ENCODE results near the gene MED31.
"Not testable (repeated sequence)": the region's sequence is repeated elsewhere in the genome, so short reads cannot be mapped to it uniquely, and the experiment has no call there.

The MED31 gene

DNA sequence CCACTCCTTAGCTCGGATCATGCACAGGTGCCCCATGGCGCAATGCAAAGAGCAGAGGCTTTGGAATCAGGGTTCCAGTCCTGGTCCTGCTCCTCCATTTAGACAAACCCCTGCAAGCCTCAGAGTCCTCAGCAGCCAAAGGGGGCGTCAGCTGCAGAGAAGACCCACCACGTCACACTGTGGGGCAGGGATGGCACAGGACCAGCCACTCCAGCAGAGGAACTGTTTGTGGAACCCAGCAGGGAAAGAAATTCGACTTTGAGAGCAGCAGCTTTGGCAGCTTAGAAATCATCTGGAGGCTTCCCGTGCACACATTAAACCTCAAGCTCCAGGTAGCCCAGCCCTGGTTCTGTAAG is 25.4 kb upstream of the MED31 start:
- DNase-seq, result no peak

DNA sequence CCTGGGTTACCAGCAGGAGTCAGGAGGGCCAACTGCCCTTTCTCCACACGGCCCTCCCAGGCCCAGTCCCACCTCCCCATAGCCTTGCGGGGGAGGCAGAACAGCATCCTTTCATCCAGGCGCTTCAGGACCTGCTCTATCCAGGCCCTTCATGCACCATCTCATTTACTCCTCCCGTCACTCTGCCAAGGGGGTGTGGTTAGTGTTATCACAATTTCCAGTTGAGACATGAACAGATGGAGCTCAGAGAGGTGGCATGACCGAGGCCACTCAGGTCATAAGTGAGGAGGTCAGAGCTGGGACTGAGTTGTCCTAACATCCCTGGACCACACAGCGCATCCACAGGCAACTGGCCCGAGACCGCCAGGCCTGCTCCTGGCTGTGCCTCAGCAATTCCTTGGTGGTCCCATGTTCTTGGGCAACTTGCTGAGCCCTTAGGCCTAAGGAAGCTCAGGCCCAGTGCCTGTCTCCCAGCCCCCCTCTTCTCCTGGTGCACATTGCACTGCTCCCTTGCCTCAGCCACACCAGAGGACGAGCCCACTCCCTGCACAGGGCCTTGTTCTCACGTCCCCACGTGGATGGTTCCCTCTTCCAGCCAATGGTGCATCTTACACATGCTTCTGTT is 23.9 kb upstream of the MED31 start:
- no peak for DNase-seq

DNA sequence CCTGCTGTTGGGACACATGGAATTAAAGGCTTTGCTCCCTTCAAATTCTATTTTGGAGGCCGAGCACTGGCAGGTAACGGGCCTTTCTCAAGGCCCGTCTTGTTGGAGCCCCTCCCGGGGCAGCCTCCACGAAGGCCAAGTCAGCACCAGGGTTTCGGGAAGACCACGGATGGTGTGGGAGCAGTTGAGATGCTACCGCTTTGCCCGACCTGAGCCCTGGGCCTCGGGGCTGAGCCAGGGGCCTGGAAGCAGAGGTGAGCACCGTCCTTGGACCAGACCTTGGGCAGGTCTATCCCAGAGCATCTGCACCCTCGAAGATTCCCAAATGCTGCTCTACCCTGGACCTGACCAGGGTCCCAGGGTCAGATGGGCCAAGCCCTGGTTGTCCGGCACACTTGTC is 23.2 kb upstream of the MED31 start:
- no peak for DNase-seq

DNA sequence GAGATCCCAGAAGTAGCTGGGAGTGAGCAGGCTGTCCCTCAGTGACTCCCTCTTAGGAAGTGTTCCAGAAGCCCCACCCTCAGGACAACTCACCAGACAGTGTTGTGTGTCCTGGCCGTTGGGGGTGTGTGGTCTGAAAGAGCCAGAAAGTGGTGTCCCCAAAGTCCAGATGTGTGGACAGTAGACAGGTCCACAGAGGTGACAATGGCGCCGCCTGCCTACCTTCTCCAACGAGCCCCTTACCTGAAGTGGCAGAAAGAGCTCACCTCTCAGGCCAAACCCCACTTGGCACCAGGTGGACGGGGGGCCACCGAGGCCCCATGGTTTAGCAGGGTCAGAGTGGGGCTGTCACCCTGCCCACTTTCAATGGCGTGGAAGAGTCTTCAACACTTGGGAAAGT is 20.0 kb upstream of the MED31 start:
- no peak for DNase-seq

DNA sequence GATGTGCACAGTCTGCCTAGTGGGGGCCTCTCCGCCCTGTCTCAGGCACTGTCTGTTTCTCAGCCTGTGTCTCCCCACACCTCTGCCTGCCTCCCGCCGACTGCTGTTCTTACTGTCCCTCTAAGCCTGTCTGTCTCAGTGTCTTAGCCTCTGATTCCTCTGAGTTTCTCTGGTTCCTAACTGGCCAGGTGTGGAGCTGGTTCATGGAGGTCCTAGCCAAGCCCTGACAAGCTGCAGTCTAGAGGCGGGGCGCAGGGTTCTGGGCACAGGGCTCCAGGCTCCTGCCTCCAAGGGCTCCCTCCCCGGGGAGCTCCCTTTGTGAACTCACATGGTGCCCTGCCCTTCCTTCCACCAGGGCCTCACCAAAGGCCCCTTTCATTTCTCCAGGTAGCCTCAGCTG is 19.6 kb upstream of the MED31 start:
- no peak for DNase-seq

DNA sequence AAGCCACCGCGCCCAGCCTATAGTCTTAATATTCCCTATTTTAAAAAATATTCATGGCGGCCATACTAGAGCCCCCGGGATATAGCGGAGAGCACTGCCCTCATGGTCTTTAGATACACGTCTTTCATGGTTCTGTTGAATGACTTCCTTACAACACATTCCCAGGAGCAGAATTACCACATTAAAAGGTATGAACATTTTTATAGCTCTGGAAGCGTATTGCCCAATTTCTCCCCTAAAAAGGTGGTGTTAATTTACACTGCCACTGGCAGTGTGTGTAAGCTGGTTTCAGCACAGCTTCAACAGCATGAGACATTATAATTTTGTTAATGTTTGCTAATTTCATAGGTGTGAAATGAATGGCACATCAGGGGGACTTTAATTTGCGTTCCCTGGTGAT is 19.2 kb upstream of the MED31 start:
- no peak for DNase-seq

DNA sequence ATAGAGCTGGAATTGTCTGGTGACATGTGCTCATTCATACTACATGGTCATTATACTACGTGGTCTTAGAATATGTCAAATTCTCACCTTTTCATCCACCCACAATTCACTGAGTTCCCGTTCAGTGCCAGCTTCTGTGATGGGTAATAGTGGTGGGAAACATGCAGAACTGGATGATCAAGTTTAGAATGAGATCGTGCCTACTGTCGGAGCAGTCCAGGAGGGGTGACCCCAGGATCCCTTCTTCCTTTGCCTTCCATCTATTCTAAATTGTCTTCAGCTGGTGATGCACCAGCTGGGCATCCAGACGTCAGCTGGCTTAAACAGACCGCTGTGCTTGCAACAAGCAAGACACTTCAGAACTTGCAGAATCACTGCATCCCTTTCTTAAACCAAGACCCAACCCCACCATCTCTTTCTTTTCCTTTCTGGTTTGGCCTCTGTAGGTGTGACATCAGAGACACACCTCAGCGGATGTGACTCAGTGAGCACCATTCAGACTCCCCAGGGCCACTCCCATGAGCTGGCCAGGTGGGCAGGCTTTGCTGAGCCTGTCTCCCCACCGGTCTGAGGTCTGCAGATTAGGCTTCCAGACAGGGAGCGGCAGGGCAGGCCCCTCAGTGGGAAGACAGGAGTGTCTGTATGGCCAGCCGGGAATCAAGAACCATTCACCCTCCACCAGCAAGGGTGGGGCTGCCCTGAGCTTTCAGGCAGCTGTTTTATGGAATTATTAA is 18.2 kb upstream of the MED31 start:
- DNase-seq, result no peak

DNA sequence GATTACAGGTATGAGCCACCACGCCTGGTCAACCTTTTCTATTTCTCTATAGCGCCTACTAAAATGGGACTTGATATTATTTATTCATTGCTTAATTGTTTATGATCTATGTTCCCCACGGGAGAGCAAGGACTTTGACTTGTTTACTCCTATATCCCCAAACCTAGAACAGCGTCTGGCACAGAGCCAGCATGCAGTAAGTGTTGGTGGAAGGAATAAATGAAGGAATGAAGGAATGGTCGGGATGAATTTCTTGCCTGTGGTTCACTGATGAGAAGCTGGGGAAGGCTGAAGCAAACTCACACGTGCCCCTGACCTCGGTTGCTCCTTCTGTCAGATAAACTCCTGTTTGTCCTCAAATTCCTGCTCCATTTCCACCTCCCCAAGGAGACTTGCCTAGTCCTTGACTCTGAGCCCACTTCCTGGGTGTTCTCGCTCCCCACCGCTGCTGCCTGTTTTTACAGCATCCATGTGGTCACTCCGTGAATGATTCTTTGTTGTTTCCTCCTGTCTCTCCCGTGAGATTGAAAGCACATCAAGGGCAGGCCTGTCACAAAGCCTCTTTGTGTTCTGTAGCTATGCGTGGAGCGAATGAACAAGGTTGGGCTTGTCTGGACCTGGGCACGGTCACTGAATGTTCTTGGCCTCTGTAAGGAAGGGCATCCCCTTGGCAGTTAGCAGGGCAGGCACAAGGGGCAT is 17.5 kb upstream of the MED31 start:
- no peak for DNase-seq

DNA sequence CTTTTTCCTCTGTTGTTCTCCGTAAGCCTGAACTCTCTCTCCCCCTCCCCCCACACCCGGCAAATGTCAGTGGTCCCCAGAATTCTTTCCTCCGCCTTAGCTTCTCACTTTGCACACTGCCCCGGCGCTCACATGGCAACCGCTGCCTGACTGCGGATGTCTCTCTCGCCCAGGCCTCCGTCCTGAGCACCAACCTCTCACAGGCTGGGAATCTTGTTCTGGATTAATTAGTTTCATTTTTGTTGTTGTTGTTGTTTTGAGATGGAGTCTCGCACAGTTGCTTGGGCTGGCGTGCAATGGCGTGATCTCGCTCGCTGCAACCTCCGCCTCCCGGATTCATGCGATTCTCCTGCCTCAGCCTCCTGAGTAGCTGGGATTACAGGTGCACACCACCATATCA is 16.8 kb upstream of the MED31 start:
- DNase-seq, result no peak

DNA sequence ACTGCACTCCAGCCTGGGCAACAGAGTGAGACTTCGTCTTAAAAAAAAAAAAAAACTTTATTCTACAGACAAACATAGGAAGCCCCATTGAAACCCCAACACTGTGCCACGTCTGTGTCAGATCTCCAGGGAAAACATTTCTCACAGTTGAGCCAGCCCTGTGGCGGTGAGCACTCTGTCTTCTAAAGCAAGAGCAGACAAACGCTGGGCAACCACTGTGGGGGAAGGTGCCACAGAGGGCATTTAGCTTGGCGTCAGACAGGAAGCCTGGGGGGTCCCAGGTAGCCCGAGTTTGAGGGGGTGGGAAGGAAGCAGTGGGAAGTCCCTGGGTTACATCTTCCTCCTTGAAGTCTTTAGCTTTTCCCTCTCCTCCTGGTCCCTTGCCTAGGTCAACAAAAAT is 16.1 kb upstream of the MED31 start:
- no peak for DNase-seq

DNA sequence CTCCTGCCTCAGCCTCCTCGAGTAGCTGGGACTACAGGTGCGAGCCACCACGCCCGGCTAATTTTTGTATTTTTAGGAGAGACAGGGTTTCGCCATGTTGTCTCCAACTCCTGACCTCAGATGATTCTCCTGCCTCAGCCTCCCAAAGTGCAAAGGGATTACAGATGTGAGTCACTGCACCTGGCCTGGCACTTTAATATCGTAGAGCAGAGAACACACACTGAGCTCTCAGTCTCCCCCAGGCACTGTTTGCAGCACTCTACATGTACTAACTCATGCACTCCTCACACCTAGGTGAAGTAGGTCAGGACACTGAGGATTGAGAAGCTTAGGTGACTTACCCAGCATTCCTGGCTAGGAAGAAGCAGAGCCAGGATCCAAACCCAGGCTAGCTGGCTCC is 15.2 kb upstream of the MED31 start:
- no peak for DNase-seq

DNA sequence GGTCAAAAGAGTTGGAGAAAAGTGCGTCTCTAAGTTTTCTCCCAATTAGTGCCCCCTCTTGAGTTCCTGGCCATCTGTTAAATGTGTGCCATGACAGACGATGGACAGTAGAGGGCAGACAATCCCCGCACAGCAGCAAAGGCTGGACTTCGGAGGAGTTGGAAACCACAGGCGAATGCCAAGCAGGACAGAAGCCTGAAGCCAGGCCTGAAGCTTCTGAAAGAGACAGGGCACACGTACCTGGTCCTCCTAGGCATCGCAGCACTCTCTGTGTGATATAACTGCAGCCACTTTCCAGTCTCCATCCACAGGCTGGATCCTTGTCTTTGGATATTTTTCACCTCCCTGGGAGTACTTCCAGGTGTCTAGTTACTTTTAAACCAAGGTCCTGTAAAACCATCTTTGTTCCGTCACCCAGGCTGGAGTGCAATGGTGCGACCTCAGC is 14.7 kb upstream of the MED31 start:
- DNase-seq, result peak; percentile 85

DNA sequence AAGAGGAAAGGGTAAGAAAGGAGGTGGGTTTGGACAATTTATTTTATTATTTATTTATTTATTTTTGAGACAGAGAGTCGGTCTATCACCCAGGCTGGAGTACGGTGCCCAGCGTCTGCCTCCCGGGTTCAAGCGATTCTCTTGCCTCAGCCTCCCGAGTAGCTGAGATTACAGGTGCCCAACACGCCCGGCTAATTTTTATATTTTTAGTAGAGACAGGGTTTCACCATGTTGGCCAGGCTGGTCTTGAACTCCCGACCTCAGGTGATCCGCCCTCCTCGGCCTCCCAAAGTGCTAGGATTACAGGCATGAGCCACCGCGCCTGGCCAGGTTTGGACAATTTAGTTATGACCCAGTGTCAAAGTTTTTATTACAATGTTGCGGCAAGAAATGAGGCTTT is 11.8 kb upstream of the MED31 start:
- DNase-seq, result not testable (repeated sequence)

DNA sequence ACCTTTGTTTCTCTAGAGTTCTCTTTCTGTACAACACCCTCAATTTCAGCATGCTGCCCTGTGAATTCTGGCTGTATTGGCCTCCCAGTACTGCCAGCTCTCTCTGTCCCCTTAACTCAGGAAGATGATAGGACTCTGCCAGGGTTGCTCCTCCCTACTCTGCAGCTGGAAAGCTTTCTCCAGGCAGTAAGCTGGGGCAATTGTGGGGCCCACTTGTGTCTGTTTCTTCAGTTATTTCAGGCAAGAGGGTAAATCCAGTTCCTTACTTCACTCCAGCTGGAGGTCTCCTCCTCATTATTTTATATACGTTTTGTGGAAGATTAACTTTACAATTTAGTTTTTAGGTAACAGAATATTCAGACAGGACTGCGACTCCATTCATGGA is 10.1 kb upstream of the MED31 start:
- no peak for DNase-seq

DNA sequence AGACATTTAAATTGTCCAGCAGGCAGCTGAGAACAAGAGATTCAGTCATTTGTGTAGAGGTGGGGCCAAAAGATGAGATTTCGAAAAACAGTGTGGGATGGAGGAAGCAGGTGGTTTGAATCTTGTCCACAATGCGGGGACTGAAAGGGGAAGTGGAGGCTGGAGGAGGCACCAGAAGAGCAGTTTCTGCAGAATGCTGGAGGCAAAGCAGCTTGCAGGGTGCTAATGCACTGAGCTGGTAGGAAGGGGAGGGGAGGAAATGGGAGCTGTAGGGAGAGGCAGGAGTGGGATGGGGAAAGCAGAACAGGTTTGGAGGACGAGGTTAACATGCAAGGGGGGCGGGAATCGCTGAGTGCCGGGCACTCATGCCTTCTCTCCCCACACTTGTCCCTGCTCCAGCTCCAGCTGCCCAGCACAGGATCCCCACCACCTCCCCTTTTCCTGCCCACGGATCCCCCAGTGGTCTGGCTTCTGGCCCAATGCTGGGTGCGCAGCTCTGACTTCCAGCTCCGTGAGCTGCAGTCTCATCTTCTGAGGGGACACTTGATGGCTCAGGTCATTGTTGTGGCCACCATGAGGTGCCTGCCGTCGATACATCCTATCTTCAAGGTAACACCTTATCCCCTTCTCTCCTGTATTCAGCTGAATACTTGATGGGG is 9.5 kb upstream of the MED31 start:
- no peak for DNase-seq

DNA sequence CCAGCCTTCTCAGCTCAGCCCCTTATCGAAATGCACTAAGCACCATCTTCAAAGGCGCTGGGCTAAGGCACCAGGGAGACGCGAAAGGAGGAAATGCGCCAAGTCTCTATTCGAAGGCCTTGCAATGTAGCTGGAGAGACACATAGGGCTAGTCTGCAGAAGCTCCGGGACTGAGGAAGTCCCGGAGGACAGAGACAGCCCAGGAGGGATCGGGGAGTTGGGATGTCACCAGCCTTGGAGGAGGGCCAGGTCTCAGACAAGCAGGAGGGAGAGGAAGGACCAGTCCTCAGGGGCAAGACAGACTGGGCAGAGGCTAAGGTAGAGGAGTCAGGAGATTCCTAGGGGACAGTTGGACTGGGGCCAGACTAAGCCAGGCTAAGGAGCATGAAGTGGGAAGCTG is 8.7 kb upstream of the MED31 start:
- DNase-seq, result peak; percentile 16

DNA sequence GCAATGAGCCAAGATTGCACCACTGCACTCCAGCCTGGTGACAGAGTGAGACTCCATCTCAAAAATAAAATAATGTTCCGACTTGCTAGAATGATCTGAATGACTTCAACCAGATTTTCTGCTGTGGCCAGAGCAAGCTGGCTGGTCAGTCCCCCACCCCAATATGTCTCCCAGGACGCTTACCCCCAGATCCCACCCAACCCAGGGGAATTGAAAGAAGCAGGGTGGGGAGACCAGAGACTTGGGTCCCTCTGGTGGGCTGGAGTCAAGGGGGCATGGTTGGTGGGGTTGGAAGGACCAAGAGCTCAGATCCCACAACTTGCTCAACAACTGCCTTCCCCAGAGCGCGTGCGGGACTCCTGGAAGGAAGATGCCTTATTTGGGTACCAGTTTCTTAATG is 7.0 kb upstream of the MED31 start:
- not testable (repeated sequence) for DNase-seq

DNA sequence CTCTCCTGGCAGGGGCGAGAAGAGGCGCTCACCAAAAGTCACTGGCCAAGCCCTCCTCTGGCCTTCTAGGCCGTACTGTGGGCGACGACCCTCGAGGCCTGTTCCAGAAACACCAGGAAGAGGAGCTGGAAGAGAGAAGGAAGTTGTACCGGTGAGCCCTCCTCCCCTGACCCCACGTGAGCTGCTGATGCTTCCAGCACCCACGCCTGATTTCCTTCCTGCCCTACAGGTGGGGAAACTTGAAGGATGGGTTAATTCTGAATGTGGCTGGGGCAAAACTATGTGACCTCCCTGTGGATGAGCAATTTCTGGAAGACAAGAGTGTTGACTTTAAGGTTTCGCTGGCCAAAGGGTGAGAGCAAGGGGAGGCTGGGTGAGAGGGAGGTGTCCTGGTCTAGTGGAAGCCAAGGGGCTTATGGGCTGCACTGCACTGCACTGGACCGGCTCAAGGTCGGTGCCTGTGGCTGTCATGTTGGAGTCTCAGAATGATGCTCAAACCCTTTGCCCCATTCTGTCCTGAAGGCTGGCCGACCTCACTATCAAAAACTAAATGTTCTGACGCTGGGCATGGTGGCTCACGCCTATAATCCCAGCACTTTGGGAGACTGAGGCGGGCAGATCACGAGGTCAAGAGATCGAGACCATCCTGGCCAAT is 6.4 kb upstream of the MED31 start:
- DNase-seq, result no peak

DNA sequence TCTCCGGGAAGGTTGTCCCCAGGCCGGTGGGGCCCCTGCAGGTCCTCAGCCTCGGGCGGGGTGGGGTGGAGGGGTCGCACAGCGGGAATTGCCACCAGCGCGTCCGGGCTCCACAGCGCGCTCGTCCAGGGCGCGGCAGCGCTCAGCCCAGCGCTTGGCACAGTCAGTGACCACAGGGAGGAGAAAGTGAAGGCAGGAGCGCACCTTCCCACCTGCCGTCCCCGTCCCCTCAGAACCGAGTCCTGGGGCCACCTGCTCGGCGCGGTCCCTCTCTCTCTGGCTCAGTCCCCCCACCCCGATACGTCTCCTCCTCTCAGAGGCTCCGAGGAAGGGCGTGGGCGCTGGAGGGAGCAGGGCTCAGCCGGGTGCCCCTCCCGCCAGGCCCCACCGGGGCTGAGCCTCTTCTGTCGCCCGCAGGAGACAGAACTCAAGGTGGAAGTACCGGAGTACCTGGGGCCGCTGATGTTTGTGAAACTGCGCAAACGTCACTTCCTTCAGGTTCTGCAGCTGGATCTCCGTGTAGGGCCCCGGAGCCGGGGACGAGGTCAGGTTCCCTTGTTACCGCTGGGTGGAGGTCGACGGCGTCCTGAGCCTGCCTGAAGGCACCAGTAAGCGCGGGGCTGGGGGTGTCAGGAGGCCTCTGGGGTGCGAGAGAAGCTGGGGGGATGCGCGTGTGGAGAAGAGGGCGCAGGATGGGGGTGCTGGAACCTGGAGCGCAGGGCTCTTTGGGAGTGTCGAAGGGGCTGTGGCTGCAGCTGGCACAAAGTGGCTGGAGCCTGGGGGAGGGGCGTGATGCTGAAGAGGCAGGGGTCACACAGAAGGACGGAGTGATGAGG is 5.6 kb upstream of the MED31 start:
- DNase-seq, result peak; percentile 24

DNA sequence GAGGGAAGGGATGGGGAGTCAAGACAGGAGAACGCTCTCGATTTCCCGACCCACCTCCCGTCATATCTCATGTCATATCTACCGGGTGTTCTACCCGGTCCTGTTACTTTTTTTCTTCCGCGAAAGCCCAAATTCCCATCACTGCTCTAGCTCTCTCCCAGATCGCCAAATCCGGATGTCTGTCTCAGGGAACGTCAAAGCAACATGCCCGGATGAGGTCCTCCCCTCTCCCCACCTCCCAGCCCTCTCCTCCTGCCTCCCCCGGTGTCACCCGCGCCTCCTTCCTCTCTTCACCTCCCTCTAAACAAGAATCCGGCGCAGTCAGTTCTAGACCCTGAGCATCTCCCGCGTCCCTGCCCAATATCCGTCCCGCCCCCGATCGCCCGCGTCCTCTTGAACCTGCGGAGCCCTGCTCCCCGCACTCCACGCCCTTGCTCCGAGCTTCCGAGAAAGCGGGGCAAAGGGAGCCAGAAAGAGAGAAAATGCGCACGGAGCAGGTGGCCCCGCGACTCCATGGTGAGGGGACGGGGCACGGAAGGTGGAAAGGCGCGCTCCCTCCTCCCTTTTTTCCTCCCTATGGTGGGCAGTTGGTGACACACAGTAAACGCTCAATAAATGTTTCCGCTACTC is 4.4 kb upstream of the MED31 start:
- DNase-seq, result not testable (repeated sequence)

DNA sequence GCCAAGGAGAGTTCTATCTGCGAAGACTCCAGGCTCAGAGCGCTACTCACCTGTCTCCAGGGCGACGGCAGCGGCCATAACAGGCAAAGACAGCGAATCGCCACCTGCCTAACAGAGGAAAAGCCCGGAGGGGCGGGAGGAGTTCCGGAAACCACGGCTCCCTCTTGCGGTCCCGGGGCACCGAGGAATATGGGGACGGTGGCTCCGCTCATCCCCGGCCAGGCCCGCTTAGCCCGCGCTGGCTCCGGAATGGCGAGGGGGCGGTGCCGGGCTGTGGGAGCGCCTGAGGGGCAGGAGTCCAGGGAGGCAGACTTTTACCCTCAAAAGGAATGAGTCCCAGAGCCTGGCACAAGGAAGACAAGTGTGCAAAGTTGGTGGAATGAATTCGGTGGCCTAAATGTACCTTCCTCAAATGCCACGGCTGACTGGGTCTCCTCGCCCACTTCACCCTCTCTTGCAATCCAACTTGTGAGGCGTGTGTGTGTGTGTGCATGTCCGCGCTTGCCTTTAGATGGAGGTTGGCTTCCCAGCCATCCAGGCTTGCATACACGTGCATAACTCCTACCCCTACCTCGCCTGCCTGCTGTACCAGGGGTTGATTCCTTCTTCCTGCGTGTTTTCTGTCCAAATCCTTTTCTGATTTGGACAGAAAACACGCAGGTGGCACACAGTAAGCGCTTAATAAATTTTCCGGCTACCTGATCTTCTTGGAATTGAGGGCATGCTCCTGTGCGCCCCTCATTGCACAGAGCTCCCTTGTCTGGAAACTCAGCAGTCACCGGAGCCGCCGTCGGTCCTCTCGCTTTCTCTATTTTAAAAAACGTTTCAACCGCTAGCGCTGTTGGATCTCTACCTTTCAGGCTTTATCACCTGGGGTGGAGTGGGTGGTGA is 3.7 kb upstream of the MED31 start:
- DNase-seq, result peak; percentile 82
